Left colon (tissue), 2 donors: Measurements from ENCODE around the gene C1orf21. TPM values are rescaled to one million over a fixed set of nuclear protein-coding genes. Genes with fewer than 3 reads are reported as not detected.
"Not testable (repeated sequence)": the region's sequence is repeated elsewhere in the genome, so short reads cannot be mapped to it uniquely, and the experiment has no call there.

Source experiments
- ATAC-seq: fragments of 200-7000 bp; cut with Tn5 transposase; one replicate; pipeline ENCODE4 v1.9.1; 2020; ENCODE audit warnings: mild to moderate bottlenecking, moderate library complexity
- DNase-seq, 2 donors: peaks; one replicate each; pipeline ENCODE4 v3.0.0-alpha.2; 2020
- intact Hi-C, 2 donors: fragments of 100-400 bp; cut with DNase I in 1 of 2; cut with micrococcal nuclease in 1 of 2; formaldehyde crosslinking; loops; one replicate each; pipeline versions ENCODE4 v1.11.2 to v1.14.0; 2022; cut with DNase I, micrococcal nuclease
- long read RNA-seq: library from polyadenylated mRNA; unstranded; transcript quantifications from one replicate; pipeline ENCODE4 v2.0.0, GENCODE V29; 2021
- total RNA-seq, 2 donors: library from RNA; stranded (reverse); fragmentation: NEBNext Ultra II Directional; extraction: Animal tissue kit (Norgen Biotek cat#: 25700); gene quantifications; one replicate each; pipeline ENCODE4 v1.2.1, GENCODE V29; 2021
- donor health status: DM: no; HTN: no; CAD: no.
- donor health status: DM: yes; HTN: yes; CAD: no.

The C1orf21 gene
- 100 to 1,000 TPM; 105 to 106 TPM for total RNA-seq
- long read RNA-seq, full-length matches to known transcripts = 56 of 73 reads
- long read RNA-seq, partial matches to known transcripts = 6 of 73 reads
- long read RNA-seq, other reads (novel, unspliced or antisense) = 11 of 73 reads

DNA sequence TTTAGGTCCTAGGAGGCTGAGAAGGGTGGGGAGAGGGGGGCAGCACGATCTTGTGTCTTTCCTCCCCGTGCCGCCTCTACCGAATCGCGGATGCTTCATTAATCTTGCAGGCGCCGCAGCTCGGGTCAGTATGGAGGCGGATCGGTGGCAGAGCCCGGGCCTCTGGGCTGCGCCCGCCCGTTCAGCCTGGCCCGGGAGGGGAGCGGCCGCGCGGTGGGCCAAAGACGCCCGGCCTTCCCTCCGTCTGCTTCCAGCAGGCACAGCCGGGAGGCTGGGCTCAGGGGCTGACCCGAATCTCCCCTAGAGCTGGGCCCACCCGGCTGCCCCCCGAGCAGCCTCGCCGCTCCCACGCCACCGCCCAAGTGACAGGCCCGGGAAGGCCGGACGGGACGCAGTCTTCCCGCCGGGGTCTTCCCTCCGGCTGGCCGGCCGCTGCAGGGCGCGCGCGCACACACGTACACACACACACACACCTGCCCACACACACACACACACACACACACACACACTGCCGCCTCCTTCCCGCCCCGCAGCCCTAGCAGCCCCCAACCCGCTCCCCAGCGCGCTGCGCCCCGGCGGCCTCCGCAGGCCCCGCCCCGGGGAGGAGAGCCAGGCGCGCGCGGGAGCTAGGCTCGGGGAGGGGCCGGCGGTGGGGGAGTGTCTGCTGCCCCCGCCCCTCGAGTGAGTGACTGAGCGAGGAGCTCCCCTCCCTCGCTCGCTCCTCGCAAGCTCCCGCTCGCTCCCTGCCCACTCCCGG, at the start of gene C1orf21:
Gene C1orf21 (plus strand): TSS at position 718 of the 757 bp plus-strand sequence. CDS start 90,481 bp downstream, outside the sequence.
- ATAC-seq (peak; percentile 94), DNase-seq (peak; percentile 88 to 90)
- intact Hi-C loops = no loop called here

- ATAC-seq, DNase-seq, intact Hi-C loops: not testable (repeated sequence)
These were observed 49.0 kb upstream of the C1orf21 start for GRCh38 chr1:184337865-184338264.

- ATAC-seq (no peak), DNase-seq (no peak)
- intact Hi-C loops = no loop called here
These were observed 45.8 kb upstream of the C1orf21 start for GRCh38 chr1:184340984-184341383.

DNA sequence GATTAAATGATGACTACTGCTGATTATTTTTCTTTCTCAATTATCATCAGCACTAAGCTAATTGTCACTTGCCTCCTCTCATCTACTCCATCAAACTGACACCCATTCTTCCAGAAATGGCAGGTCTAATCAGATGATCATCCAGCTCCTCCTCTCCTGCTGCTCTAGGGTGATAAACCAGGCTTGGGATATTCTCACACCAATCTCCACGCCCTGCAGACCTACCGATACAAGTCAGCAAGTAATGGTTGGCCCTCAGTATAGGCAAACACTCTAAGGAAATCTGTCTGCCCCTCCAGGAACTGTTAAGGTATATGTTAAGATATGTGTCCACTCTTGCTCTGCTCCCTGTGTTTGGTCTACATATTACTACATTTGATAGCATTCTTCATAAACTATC, 36.3 kb upstream of the C1orf21 start:
- DNase-seq (no peak), ATAC-seq (no peak)
- intact Hi-C loops = no loop called here

DNA sequence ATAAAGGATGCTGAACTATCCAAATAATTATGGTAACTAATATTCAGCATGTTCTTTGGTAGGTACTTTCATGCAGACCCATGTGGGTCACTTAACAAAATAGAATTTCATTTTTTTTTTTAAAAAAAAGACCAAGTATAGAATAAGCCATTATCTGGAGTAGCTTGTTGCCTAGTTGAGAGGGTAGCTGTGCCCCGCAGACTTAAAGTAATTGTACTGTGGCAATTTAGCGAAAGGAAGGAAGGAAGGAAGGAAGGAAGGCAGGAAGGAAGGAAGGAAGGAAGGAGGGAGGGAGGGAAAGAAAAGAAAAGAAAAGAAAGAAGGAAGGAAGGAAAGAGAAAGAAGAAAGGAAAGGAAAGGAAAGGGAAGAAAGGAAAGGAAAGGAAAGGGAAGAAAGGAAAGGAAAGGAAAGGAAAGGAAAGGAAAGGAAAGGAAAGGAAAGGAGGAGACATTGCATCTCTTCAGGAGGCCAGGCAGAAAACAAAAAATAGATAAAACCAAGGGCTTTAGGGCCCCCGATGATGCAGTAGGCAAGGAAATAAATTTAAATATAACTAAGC, 35.3 kb upstream of the C1orf21 start:
- intact Hi-C loops = no loop called here
- DNase-seq = no peak
- no peak for ATAC-seq

- ATAC-seq (no peak), DNase-seq (no peak)
- intact Hi-C loops = no loop called here
These were observed 34.1 kb upstream of the C1orf21 start for GRCh38 chr1:184352776-184353175.

DNA sequence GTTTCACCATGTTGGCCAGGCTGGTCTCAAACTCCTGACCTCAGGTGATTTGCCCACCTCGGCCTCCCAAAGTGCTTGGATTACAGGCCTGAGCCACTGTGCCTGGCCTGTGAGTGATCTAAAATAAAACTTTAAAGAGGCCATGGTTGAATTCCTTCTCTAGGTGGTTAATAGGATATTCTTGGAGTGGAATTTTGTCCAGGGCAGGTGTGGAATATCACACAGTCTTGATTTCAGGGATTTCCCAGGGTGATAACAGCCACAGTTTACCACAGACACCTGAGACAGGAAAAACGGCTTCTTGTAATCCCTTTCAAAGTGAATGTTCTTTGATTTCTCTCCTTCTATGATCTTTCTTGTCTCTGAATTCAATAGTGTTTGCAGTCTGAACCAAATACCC, 32.1 kb upstream of the C1orf21 start:
- DNase-seq (no peak), ATAC-seq (no peak)
- intact Hi-C loops = no loop called here

DNA sequence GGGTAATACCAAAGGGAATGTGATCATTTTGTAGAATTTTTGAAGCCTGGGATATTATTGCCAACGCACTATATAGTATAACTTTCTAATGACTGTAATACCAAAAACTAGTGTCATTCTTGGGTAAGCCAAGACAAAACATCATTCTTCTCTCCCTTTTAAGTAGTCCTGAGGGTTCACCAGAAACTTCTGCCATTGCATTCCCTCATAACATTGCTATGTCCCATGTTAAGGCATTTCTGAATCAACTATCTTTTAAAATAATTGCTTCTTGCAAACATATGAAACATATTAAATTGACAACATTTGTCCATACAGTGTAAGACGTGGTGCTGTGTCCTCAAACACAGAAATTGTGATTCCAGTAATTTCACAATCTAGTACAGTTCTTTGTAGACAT, 29.9 kb upstream of the C1orf21 start:
- intact Hi-C loops = no loop called here
- ATAC-seq = no peak
- DNase-seq = no peak

GRCh38 chr1:184358256-184358655, 28.6 kb upstream of the C1orf21 start:
- DNase-seq (no peak), ATAC-seq (no peak)
- intact Hi-C loops = no loop called here

DNA sequence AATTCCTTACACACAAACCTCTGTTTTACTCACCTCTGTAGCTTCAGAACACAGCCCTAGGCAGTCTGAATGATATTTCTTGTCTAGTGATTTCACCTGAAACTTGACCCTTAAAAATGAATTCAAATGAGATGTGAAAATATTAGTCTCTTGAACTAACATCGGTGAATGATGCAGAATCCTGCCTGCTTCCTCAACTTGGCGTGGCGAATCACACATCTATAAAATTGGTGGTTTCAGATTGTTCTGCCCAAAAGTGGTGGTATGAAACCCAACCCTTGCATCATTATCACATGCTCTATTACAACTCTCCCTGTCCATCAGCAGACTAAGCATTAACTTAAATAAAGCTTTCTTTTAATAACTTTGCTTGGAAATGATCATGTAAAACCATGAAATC, 26.9 kb upstream of the C1orf21 start:
- no peak for ATAC-seq
- no peak for DNase-seq
- intact Hi-C loops = no loop called here

DNA sequence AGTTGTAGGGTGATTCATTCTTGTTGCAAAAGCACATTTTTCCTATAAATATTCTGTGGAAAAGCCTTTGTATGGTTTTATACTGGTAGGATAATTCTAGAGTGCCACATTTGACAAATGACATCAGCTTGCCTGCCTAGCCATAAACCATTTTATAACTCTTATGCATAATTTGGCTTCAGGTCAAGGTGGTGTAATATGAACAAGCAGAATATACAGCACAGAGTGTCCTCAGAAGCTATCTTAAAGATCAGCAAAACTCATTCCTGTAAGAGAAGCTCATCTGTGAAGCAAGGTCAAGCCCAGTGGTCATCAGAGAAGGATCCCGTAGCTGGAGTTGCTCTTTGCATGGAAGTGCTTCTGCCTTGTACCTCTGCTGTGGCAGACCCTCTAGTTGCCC, 24.0 kb upstream of the C1orf21 start:
- ATAC-seq (peak; percentile 91), DNase-seq (no peak)
- intact Hi-C loops = no loop called here

- ATAC-seq (no peak), DNase-seq (no peak)
- intact Hi-C loops = no loop called here
These were observed 21.1 kb upstream of the C1orf21 start for GRCh38 chr1:184365699-184366098.

DNA sequence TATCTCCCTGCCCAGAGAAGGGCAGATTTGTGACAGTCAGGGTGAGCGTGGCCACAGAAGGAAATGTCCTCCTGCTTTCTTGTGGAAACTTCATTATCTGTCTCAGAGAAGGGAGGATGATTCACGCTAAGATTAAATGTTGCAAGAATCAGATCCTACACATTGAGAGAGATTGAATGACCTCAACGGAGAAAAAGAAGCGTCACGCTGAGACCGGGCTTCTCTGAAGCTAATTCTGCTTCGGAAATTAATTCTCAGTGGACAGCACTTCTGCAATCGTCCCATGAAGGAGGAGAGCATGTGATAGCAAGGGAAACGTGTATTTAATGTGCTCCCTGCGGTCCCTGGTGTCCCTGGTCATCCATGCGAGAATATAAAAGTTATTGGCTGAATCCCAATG, 19.8 kb upstream of the C1orf21 start:
- no peak for DNase-seq
- no peak for ATAC-seq
- intact Hi-C loops = no loop called here

DNA sequence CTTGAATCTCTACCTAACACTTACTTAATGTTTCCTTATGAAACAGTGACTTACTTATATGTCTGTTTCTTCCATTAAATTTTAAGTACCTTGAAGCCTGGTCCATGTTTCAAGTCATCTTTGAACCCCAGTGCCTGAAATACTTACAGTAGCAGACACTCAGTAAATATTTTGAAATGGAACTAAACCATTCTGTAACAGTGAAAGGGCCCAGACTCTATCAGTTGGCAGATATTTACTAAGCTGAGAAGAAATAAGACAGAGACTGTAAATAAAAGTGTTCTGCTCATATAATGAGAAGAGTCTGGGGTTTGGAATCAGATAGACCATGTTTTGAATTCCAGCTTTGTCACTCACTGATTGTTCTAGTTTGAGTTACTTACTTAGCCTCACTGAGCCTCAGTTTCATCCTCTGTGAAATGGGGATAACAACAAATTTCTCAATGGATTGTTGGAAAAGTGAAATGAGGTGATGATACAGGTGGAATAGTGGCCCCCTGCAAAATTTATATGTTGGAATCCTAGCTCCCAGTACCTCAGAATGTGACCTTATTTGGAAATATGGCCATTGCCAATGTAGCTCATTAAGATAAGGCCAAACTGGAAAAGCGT, 19.3 kb upstream of the C1orf21 start:
- intact Hi-C loops = no loop called here
- ATAC-seq (no peak), DNase-seq (no peak)

- intact Hi-C loops = no loop called here
- ATAC-seq (no peak), DNase-seq (no peak)
These were observed 18.5 kb upstream of the C1orf21 start for GRCh38 chr1:184368354-184368753.

GRCh38 chr1:184370850-184371249, 16.0 kb upstream of the C1orf21 start:
- intact Hi-C loops = no loop called here

DNA sequence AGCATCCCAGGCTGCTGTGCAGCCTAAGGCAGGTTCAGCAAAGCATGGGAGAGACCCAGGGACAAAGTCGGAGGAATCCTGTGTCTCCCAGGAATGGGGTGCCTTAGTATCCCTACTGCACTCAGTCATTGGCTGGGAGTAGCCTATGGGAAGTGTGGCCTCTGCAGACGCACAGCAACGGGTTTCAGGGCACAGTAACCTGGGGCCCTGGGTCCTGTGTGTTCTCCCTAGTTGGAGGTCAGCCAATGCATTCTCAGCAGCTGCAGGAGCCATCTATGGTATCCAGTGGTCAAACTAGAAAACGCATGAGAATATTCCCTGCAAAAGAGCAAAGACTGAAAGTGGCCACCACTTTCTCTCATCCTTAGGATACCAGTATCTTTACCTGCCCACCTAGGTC, 13.7 kb upstream of the C1orf21 start:
- no peak for ATAC-seq
- no peak for DNase-seq
- intact Hi-C loops = no loop called here

More at GRCh38 chr1:184370850-184371249, 16.0 kb upstream of the C1orf21 start:
- DNase-seq = no peak
- ATAC-seq = no peak

DNA sequence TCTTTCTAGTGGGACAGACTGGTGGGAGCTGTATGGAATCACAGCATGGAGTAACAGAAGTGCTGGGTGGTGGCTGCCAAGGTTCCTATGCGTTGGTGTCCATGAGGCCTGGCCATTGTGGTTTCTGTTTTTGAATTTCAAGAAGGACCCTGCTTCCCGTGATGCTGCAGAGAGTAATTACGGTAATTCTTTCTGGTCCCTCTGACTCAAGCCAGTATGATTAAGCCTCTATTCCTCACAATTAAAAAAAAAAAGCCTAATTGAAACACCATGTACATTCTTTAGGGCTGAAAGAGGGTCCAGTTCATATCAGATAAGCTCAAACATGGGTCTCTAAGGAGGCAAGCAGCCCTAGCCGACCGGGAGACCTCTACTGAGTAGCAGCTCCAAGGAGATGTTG, 10.5 kb upstream of the C1orf21 start:
- intact Hi-C loops = no loop called here
- DNase-seq = no peak
- ATAC-seq = no peak

- ATAC-seq (peak; percentile 47), DNase-seq (no peak)
- intact Hi-C loops = no loop called here
These were observed 7.6 kb upstream of the C1orf21 start for GRCh38 chr1:184379111-184379752.

GRCh38 chr1:184380468-184380867, 6.4 kb upstream of the C1orf21 start:
- no peak for DNase-seq
- intact Hi-C loops = no loop called here
- ATAC-seq = peak; percentile 40
